Tibial nerve (tissue), 4 donors: ENCODE results near the gene PPDPF.

Source experiments
- EP300 ChIP-seq, 2 donors: sonication (generic); formaldehyde crosslinking; IDR thresholded peaks; one replicate each; pipeline ENCODE4 v1.6.1; 2017; ENCODE audit warnings: antibody characterized with exemption in 2 of 2, mild to moderate bottlenecking in 1 of 2
- POLR2A ChIP-seq, 2 donors: fragments of 450-650 bp; IDR thresholded peaks; one replicate each; pipeline ENCODE4 v1.6.1; 2017; ENCODE audit warnings: antibody characterized with exemption in 2 of 2, mild to moderate bottlenecking in 2 of 2, moderate library complexity in 2 of 2
- TF ChIP-seq, protein P1 (sequence below), 5 experiments: fragments of 200-600 bp in 3 of 5; fragments of 450-650 bp in 2 of 5; sonication (generic) in 3 of 5; IDR thresholded peaks; one replicate each; pipeline ENCODE4 v1.5.1; 2016 to 2019; ENCODE audit warnings: antibody characterized with exemption in 5 of 5, mild to moderate bottlenecking in 3 of 5, moderate library complexity in 2 of 5

DNA sequence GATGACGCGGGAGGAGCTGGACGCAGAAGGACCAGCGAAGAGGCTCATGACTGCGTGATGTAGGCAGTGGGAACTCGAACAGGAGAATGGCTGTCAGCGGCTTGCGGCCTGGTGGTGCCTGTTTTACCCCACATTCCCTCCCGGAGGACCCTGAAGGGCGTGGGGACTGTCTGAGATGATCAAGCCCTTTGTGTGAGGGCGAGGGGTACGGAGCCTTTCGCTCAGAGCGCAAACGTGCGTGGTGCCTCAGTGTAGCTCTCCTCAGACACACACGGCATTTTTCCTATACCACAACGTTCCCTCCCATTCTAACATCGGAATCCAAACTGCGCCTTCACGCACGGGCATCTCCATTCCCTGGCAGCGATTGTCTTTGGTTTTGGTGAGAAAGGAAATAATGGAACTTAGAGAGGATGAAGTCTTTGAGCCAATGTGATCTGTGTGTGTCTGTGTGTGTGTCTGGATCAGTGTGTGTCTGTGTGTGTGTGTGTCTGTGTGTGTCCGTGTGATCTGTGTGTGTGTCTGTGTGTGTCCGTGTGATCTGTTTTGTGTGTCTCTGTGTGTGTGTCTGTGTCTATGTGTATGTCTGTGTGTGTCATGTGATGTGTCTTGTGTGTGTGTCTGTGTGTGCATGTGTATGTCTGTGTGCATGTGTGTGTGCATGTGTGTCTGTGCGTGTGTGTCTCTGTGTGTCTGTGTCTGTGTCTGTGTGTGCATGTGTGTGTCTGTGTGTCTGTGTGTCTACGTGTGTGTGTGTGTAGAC, 11.3 kb downstream of the PPDPF start:
- TF ChIP-seq, protein P1, sequence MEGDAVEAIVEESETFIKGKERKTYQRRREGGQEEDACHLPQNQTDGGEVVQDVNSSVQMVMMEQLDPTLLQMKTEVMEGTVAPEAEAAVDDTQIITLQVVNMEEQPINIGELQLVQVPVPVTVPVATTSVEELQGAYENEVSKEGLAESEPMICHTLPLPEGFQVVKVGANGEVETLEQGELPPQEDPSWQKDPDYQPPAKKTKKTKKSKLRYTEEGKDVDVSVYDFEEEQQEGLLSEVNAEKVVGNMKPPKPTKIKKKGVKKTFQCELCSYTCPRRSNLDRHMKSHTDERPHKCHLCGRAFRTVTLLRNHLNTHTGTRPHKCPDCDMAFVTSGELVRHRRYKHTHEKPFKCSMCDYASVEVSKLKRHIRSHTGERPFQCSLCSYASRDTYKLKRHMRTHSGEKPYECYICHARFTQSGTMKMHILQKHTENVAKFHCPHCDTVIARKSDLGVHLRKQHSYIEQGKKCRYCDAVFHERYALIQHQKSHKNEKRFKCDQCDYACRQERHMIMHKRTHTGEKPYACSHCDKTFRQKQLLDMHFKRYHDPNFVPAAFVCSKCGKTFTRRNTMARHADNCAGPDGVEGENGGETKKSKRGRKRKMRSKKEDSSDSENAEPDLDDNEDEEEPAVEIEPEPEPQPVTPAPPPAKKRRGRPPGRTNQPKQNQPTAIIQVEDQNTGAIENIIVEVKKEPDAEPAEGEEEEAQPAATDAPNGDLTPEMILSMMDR (IDR thresholded peaks at IDR 0.05) = no peak
- TF ChIP-seq POLR2A (IDR thresholded peaks at IDR 0.05) (no peak), EP300 (IDR thresholded peaks at IDR 0.05) (no peak)
